Muscle layer of duodenum (tissue), 2 donors: Measurements from ENCODE around the gene KRT71.

Experiments used
- H3K27ac ChIP-seq: one replicate; pipeline ENCODE4 v1.7.0; 2013; ENCODE audit warnings: mild to moderate bottlenecking, low read length
- H3K27me3 ChIP-seq: one replicate; pipeline ENCODE4 v1.7.0; 2013; ENCODE audit warnings: low read depth, mild to moderate bottlenecking, control low read depth, low read length
- H3K36me3 ChIP-seq, 2 donors: one replicate each; pipeline ENCODE4 v1.7.0; 2013; ENCODE audit warnings: low read length in 2 of 2, control low read depth in 1 of 2, mild to moderate bottlenecking in 1 of 2; ENCODE audit not compliant: insufficient read depth in 2 of 2, control insufficient read depth in 1 of 2
- H3K4me1 ChIP-seq, 2 donors: one replicate each; pipeline ENCODE4 v1.7.0; 2013; ENCODE audit warnings: low read length in 2 of 2, mild to moderate bottlenecking in 2 of 2, control low read depth in 1 of 2, moderate library complexity in 1 of 2; ENCODE audit not compliant: insufficient read depth in 2 of 2, control insufficient read depth in 1 of 2
- H3K4me3 ChIP-seq, 2 donors: one replicate each; pipeline ENCODE4 v1.7.0; 2013; ENCODE audit warnings: low read length in 2 of 2, low read depth in 1 of 2, mild to moderate bottlenecking in 1 of 2
- H3K9me3 ChIP-seq, 2 donors: one replicate each; pipeline ENCODE4 v1.7.0; 2013; ENCODE audit warnings: low read length in 2 of 2, control low read depth in 1 of 2, mild to moderate bottlenecking in 1 of 2; ENCODE audit not compliant: control insufficient read depth in 1 of 2
- donor health status: healthy.

KRT71 gene

GRCh38 chr12:52535574-52535973 is 17.4 kb downstream of the KRT71 start:
- H3K4me3 ChIP-seq: no peak overlapping the region
- peaks cover 0 to 4% of the 10 kb centered on the region in 2 donors for H3K4me1 ChIP-seq
- no peaks in the 10 kb centered on the region for H3K27me3 ChIP-seq
- H3K27ac ChIP-seq: no peak overlapping the region
- no peaks in the 10 kb centered on the region for H3K9me3 ChIP-seq
- no peaks in the 10 kb centered on the region for H3K36me3 ChIP-seq

- H3K4me3 ChIP-seq: no peak overlapping the region
- no peaks in the 10 kb centered on the region for H3K36me3 ChIP-seq
- no peaks in the 10 kb centered on the region for H3K9me3 ChIP-seq
- H3K27me3 ChIP-seq: no peaks in the 10 kb centered on the region
- H3K27ac ChIP-seq: no peak overlapping the region
- peaks cover 0 to 4% of the 10 kb centered on the region in 2 donors for H3K4me1 ChIP-seq
Measured at GRCh38 chr12:52534482-52534881, 18.5 kb downstream of the KRT71 start.

DNA sequence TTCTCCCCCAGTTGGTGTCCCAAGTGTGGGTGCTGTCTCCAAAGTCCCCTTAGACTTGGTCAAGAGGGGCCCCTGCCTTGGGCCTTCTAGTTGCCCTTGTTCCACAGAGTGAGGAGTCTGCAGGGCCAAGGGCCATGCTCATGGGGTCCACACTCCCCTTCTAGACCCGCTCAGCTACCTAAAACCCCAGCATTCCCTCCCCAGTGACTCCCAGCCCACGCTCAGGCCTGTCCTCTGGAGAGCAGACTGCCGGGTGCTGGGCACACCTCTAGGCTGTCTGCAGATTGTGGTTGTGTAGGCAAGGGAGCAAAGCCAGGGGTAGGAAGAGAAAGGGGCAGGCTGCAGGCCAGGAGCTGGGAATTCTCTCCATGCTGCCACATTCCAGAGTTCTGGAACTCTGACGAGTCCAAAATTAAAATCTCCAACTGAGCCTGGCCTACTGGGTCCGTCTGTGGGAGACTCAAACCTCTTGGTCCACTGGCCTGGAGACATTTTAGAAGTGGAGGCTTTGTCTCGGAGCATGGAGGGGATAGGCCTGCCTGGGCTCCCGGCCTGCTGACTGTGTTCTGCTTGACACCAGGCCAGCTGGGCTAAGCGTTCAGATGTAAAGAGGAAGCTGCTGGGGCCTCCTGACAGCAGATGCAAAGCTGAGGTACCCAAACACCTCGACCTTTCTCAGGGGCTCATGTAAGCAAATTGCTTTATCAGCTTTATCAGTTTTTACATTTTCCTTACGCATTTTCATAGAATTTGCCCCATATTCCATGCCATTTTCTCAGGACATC is 19.1 kb downstream of the KRT71 start:
- Histone ChIP-seq H3K4me3 (no peak overlapping the region), H3K27me3 (no peaks in the 10 kb centered on the region), H3K4me1 (peaks cover 0 to 2% of the 10 kb centered on the region in 2 donors), H3K9me3 (no peaks in the 10 kb centered on the region), H3K36me3 (no peaks in the 10 kb centered on the region), H3K27ac (no peak overlapping the region)

DNA sequence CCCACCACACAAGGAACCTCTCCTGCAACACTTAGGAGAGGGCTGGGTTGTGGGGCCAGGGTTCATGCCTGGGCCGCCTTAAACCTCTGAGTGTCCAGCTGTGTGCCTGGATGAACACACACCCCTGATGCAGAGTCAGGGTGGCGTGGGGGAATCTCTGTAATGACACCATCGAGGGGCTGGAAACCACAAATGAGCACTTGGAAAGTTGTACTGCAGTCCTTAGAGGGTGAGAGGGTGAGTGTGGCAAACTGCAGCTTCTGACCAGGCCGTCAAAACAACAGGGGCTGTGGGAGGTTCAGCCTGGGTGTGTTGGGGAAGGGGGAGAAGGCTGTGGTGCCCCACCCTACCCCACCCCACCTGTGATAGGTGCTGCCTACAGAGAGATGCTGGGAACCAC is 20.3 kb downstream of the KRT71 start:
- H3K27me3 ChIP-seq: no peaks in the 10 kb centered on the region
- H3K27ac ChIP-seq: no peak overlapping the region

GRCh38 chr12:52531566-52532300 is 21.2 kb downstream of the KRT71 start:
- H3K4me3 ChIP-seq: no peak overlapping the region
- H3K27ac ChIP-seq: no peak overlapping the region
- no peaks in the 10 kb centered on the region for H3K9me3 ChIP-seq
- H3K36me3 ChIP-seq: no peaks in the 10 kb centered on the region
- H3K4me1 ChIP-seq: no peaks in the 10 kb centered on the region
- no peaks in the 10 kb centered on the region for H3K27me3 ChIP-seq

More for the DNA sequence above, 20.3 kb downstream of the KRT71 start:
- Histone ChIP-seq H3K4me1 (no peaks in the 10 kb centered on the region), H3K4me3 (no peak overlapping the region), H3K36me3 (no peaks in the 10 kb centered on the region), H3K9me3 (no peaks in the 10 kb centered on the region)

DNA sequence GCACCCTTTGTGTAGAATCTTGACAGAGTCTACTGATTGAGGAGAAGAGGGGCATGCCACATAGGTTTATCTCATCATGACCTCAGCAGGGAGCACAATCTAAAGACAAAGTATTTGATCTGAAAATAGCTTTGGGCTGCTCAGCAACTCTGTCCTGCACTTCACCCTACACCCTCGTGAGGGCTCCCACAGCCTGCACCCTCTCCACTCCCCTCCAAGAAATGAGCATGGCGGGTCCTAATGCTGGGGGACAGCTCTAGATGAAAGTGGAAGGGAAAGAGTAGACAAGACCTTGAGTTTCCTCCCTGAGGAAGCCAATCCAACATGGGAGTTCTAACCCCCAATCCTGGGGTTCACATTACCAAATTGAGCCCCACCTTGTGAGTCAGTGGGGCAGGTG is 22.0 kb downstream of the KRT71 start:
- no peaks in the 10 kb centered on the region for H3K4me1 ChIP-seq
- no peaks in the 10 kb centered on the region for H3K27me3 ChIP-seq
- H3K9me3 ChIP-seq: no peaks in the 10 kb centered on the region
- H3K36me3 ChIP-seq: no peaks in the 10 kb centered on the region
- H3K4me3 ChIP-seq: no peak overlapping the region
- no peak overlapping the region for H3K27ac ChIP-seq

- Histone ChIP-seq H3K27me3 (no peaks in the 10 kb centered on the region), H3K9me3 (no peaks in the 10 kb centered on the region), H3K4me1 (no peaks in the 10 kb centered on the region), H3K27ac (no peak overlapping the region), H3K4me3 (no peak overlapping the region), H3K36me3 (no peaks in the 10 kb centered on the region)
Measured at GRCh38 chr12:52530366-52530765, 22.6 kb downstream of the KRT71 start.

- H3K9me3 ChIP-seq: no peaks in the 10 kb centered on the region
- H3K27ac ChIP-seq: no peak overlapping the region
- no peaks in the 10 kb centered on the region for H3K36me3 ChIP-seq
- no peaks in the 10 kb centered on the region for H3K4me1 ChIP-seq
- no peak overlapping the region for H3K4me3 ChIP-seq
- H3K27me3 ChIP-seq: no peaks in the 10 kb centered on the region
Measured at GRCh38 chr12:52529846-52530245, 23.1 kb downstream of the KRT71 start.

GRCh38 chr12:52529417-52529816 is 23.5 kb downstream of the KRT71 start:
- H3K27me3 ChIP-seq: no peaks in the 10 kb centered on the region
- no peak overlapping the region for H3K27ac ChIP-seq
- H3K9me3 ChIP-seq: no peaks in the 10 kb centered on the region
- H3K36me3 ChIP-seq: no peaks in the 10 kb centered on the region
- no peak overlapping the region for H3K4me3 ChIP-seq
- H3K4me1 ChIP-seq: no peaks in the 10 kb centered on the region

GRCh38 chr12:52528641-52529143 is 24.3 kb downstream of the KRT71 start:
- no peak overlapping the region for H3K4me3 ChIP-seq
- H3K9me3 ChIP-seq: no peaks in the 10 kb centered on the region
- no peaks in the 10 kb centered on the region for H3K4me1 ChIP-seq
- H3K36me3 ChIP-seq: no peaks in the 10 kb centered on the region
- no peaks in the 10 kb centered on the region for H3K27me3 ChIP-seq
- H3K27ac ChIP-seq: no peak overlapping the region

- H3K9me3 ChIP-seq: no peaks in the 10 kb centered on the region
- H3K27ac ChIP-seq: no peak overlapping the region
- no peaks in the 10 kb centered on the region for H3K4me1 ChIP-seq
- H3K4me3 ChIP-seq: no peak overlapping the region
- H3K27me3 ChIP-seq: no peaks in the 10 kb centered on the region
- no peaks in the 10 kb centered on the region for H3K36me3 ChIP-seq
Measured at GRCh38 chr12:52527121-52527800, 25.7 kb downstream of the KRT71 start.
